GM12878 (cell line): ENCODE measurements around the gene ALDH1A2. TPM values are rescaled to one million over a fixed set of nuclear protein-coding genes. Genes with fewer than 3 reads are reported as not detected.

Source experiments
- ASH2L ChIP-seq: fragments of 300-600, 200-600 bp; sonication (generic); IDR thresholded peaks from 2 replicates; pipeline ENCODE4 v1.6.1; 2017; ENCODE audit warnings: low read depth, mild to moderate bottlenecking, borderline replicate concordance
- BCLAF1 ChIP-seq: fragments of 450-650 bp; IDR thresholded peaks from 2 replicates; pipeline ENCODE4 v1.6.1; 2017; ENCODE audit warnings: antibody characterized with exemption, mild to moderate bottlenecking, moderate library complexity
- HDAC2 ChIP-seq: fragments of 200-600 bp; sonication (generic); IDR thresholded peaks from 2 replicates; pipeline ENCODE4 v1.6.1; 2017
- JUNB ChIP-seq: IDR thresholded peaks from 2 replicates; pipeline ENCODE4 v1.6.1; 2016; ENCODE audit warnings: antibody characterized with exemption, mild to moderate bottlenecking
- MLLT1 ChIP-seq: fragments of 450-650 bp; IDR thresholded peaks from 2 replicates; pipeline ENCODE4 v1.6.1; 2016; ENCODE audit warnings: mild to moderate bottlenecking
- NFIC ChIP-seq: IDR thresholded peaks from 2 replicates; pipeline ENCODE4 v1.6.1; 2012; ENCODE audit warnings: low read depth, mild to moderate bottlenecking, inconsistent platforms, low read length, moderate library complexity
- SPI1 ChIP-seq: IDR thresholded peaks from 2 replicates; pipeline ENCODE4 v1.6.1; 2011; ENCODE audit warnings: low read depth, mild to moderate bottlenecking, low read length, moderate library complexity, borderline replicate concordance; ENCODE audit not compliant: insufficient read depth
- TARDBP ChIP-seq: IDR thresholded peaks from 2 replicates; pipeline ENCODE4 v1.6.1; 2016; ENCODE audit warnings: borderline replicate concordance
- ZNF592 ChIP-seq: fragments of 450-650 bp; IDR thresholded peaks from 2 replicates; pipeline ENCODE4 v1.6.1; 2017; ENCODE audit warnings: mild to moderate bottlenecking, moderate library complexity
- polyA plus RNA-seq, 11 experiments: library from polyadenylated mRNA; depleted of rRNA in 4 of 11; unstranded in 6 of 11; stranded (reverse) in 5 of 11; fragments of >200 nt; fragmentation: Nextera tagmentation in 4 of 11; fragmentation: Illumina TruSeq in 1 of 11; extraction: Ambion mirVana in 4 of 11; extraction: Trizol in 1 of 11; gene quantifications; 1 replicate in 1 of 11; 2 replicates in 10 of 11; pipeline versions ENCODE4 v1.2.1 to v1.2.3, GENCODE V29; 2011 to 2016; ENCODE audit warnings: inconsistent platforms in 2 of 11, missing spikeins in 2 of 11, low read depth in 1 of 11
- total RNA-seq, 4 experiments: library from RNA; depleted of rRNA in 3 of 4; stranded (reverse); fragments of >200 nt in 3 of 4; fragmentation: Illumina TruSeq in 1 of 4; extraction: Trizol in 1 of 4; gene quantifications; 2 replicates each; pipeline versions ENCODE4 v1.2.1 to v1.2.3, GENCODE V29; 2013 to 2021
- TF ChIP-seq, protein P1 (sequence below): IDR thresholded peaks from 2 replicates; pipeline ENCODE4 v1.6.1; 2011; ENCODE audit warnings: borderline replicate concordance, low read depth, mild to moderate bottlenecking, moderate library complexity, mixed read lengths, low read length; ENCODE audit not compliant: insufficient read depth; ENCODE audit errors: extremely low read length

The ALDH1A2 gene
- total and polyA plus RNA-seq, 10 of the 15 experiments (the other 5 are each of a cell fraction or from before 2014, with no cell fraction given): 0.06 to 0.92 (median 0.18) TPM; not detected in 5

DNA sequence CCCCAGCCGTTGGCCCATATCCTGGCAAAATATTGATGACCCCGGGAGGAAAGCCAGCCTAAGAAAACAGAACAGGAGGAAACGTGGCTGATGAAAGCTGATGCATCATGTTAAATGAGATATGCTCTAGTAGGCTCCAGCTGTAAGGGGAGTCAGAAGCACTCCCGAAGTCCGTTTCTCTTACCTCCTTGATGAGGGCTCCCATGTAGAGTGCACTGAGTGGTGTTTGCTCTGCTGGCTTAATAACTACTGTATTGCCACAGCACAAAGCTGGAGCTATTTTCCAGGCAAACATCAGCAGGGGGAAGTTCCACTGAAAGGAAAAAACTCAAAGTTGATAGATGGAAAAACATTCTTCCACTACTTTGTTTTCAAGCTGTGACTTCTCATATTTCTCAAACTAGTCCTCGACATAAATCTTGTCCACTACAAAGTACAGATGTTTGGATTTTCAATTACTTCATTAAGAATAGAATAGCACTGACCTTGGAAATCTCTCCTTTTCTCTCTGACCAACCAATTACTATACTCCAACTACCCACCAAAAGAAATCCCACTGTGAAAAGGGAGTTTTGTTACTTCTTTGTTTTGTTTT, 72.7 kb downstream of the ALDH1A2 start (continued):
- TF ChIP-seq, protein P1, sequence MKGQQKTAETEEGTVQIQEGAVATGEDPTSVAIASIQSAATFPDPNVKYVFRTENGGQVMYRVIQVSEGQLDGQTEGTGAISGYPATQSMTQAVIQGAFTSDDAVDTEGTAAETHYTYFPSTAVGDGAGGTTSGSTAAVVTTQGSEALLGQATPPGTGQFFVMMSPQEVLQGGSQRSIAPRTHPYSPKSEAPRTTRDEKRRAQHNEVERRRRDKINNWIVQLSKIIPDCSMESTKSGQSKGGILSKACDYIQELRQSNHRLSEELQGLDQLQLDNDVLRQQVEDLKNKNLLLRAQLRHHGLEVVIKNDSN: no peak
- TF ChIP-seq NFIC (no peak), BCLAF1 (no peak), SPI1 (no peak), HDAC2 (no peak), ASH2L (no peak), ZNF592 (no peak), MLLT1 (no peak), JUNB (no peak), TARDBP (no peak)
- TF ChIP-seq, all 136 proteins: peak for 0
